GM21367 (cell line): ENCODE measurements around the gene KIF17.

Experiments
- ATAC-seq: cut with Tn5 transposase; IDR thresholded peaks from one replicate; pipeline ENCODE4 v1.9.1; 2021; ENCODE audit not compliant: unreplicated experiment

KIF17 gene

DNA sequence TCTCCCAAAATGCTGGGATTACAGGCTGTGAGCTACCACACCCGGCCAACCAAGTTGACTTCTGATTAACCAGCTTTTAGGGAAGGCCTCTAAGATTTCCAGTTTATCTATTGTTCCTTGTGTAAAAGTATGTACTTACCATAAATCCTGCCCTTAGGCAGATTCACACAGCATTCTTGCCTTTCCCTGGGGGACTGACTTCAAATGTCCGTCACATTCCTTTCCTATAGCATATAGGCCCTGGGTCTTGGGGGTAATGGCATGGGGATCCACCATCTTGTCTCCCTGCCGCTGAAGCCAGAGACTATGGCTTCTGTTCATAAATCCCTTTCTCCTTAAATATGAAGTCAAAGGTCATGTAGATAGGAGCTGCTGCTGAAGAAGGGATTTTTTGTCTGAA lies 85.4 kb downstream of the KIF17 start:
- ATAC-seq: no peak

DNA sequence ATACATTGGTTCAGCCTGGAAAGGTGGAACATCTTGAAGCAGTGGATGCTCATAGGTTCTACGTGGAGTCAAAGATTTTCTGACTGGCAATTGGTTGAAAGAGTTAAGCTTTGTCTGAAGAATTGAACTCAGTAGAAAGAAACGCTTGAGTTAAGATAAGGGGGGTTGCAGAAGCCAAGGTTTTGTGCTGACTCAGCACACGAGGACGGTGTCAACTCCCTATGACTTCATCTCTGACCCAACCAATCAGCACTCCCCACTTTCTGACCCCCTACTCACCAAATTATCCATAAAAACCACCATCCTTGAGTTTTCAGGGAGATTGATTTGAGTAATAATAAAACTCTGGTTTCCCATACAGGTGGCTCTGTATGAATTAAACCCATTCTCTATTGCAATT lies 87.1 kb downstream of the KIF17 start:
- ATAC-seq: no peak

DNA sequence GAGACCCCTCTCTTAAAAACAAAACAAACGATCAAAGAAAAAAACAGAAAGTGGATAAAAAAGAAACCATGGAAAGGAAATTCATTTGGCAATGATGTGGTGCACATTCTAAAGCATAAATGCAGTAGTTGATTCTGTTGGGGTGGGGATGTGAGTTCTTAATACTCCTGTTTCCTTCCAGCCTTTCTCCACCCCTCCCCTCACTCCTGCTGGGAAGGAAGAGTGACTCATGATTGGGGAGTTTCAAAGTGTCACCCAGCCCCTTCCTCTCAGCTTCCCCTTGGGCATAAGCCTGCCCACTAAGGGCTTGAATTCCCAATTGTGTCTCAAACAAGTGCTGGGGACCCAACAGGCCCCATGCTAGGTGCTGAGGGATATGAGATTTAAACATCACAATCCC lies 91.3 kb downstream of the KIF17 start:
- ATAC-seq: no peak

DNA sequence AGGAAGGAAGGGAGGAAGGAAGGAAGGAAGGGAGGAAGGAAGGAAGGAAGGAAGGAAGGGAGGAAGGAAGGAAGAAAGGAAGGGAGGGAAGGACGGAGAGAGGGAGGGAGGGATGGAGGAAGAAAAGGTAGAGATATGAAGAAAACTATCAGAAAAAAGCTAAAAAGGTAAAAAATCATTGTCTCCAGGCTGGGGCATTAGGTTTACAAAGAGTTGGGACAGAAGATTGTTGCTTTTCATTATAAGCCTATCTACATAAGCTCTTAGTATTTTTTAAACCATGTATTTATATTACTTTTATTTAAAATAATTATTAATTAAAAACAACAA lies 91.7 kb downstream of the KIF17 start:
- no peak for ATAC-seq

DNA sequence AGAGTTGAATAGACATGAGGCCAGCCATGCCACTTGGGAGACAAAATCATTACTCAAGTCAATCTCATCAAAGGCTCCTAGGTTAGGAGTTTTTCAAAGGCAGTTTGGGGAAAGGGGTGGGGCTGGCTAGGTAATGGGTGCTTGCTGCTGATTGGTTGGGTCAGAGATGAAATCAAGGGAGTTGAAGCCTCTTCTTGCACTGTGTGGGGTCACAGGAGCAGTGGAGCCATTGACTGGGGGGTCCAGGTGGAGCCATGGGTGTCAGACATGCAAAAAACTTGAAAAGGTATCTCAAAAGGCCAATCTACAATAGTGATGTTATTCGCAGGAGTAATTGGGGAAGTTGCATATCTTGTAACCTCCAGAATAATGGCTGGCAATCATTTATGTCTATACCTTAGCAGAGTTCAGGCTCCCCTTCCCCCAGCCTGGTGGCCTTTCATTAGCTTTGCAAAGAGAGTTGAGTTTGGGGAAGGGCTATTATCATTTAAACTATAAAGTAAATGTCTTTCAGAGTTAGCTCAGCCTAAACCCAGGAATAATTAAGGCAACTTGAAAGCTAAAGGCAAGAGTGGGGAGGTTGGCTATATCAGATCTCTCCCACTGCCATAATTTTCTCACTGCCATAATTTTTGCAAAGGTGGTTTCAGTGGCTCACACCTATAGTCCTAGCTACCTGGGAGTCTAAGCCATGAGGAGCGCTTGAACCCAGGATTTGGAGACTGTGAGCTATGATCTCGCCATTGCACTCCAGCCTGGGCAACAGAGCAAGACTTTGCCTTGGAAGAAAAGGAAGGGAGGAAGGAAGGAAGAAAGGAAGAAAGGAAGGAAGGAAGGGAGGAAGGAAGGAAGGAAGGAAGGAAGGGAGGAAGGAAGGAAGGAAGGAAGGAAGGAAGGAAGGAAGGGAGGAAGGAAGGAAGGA lies 92.4 kb downstream of the KIF17 start:
- ATAC-seq: no peak

DNA sequence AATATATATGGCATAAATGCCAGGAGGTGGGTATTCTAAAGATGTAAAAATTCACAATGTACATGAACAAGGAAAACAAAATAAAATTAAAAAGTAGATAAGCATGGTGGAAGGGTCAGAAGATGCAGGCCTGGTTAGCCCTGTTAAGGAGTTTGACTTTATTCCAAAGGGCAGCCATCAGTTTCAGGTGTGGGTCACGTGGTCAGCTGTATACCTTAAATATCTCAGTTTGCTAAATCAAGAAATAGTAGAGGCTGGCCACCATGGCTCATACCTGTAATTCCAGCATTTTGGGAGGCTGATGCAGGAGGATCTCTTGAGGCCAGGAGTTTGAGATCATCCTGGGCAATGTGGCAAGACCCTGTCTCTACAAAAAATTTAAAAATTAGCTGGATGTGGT lies 93.1 kb downstream of the KIF17 start:
- ATAC-seq: no peak

DNA sequence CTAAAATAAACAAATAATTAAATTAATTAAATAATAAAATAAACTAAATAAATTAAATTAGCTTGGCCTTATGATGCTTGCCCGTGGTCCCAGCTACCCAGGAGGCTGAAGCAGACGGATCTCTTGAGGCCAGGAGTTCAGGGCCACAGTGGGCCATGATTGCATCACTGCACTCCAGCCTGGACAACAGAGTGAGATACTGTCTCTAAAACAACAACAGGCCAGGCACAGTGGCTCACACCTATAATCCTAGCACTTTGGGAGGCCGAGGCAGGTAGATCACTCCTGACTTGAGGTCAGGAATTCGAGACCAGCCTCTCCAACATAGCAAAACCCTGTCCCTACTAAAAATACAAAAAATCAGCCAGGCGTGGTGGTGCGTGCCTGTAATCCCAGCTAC lies 96.8 kb downstream of the KIF17 start:
- ATAC-seq: no peak

DNA sequence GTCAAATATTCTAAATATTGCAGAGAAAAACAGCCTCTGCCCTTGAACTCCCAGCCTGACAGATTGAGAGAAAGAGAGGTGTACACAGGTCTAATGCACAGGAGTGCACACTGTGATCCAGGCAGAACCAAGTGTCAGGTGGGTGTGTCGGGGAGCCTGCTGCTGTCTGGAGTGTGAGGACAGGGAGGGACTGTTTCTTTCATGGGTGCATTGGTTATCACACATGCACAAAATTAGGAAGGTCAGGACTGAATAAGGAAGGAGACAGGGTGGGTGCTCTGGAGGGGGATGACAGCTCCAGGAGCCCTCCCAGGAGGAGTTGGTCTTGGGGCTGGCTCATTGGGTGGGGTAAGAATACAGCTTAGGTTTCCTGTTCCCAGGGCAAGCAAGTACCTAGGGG lies 97.8 kb downstream of the KIF17 start:
- ATAC-seq: no peak

DNA sequence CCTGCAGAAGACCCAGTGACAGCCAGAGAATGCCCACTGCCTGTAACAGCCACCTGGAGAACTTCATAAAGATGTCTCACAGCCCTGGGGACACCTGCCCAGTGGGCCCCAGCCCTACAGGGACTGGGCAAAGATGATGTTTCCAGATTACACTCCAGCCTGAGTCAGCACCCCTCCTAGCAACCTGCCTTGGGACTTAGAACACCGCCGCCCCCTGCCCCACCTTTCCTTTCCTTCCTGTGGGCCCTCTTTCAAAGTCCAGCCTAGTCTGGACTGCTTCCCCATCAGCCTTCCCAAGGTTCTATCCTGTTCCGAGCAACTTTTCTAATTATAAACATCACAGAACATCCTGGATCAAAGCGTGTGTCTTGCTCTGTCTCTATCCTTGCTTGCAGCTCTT lies 99.3 kb downstream of the KIF17 start:
- no peak for ATAC-seq

DNA sequence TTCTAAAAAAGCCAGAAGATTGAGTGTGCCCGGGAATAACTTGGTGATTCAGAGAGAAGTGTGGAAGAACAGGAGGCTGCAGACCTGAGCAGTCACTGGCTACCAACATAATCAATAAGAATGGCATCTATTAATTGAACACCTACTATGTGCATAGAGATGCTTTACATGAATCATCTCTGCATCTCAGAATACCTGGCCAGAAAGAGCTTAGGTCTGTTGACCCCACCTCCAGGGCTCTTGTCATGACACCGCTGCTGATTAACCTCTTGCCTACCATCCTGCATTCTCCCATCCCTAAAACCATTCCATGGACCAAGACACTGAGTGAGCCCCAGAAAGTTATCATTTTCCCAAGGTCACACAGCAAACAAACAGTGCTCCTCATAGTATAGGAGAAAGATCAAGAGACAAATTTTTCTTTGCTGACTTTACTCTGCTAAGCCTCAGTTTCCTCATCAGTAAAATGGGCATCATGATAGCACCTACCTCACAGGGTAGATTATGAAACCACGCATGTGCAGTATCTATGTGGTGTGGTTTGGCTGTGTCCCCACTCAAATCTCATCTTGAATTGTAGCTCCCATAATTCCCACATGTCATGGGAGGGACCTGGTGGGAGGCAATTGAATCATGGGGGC lies 100.8 kb downstream of the KIF17 start:
- no peak for ATAC-seq

DNA sequence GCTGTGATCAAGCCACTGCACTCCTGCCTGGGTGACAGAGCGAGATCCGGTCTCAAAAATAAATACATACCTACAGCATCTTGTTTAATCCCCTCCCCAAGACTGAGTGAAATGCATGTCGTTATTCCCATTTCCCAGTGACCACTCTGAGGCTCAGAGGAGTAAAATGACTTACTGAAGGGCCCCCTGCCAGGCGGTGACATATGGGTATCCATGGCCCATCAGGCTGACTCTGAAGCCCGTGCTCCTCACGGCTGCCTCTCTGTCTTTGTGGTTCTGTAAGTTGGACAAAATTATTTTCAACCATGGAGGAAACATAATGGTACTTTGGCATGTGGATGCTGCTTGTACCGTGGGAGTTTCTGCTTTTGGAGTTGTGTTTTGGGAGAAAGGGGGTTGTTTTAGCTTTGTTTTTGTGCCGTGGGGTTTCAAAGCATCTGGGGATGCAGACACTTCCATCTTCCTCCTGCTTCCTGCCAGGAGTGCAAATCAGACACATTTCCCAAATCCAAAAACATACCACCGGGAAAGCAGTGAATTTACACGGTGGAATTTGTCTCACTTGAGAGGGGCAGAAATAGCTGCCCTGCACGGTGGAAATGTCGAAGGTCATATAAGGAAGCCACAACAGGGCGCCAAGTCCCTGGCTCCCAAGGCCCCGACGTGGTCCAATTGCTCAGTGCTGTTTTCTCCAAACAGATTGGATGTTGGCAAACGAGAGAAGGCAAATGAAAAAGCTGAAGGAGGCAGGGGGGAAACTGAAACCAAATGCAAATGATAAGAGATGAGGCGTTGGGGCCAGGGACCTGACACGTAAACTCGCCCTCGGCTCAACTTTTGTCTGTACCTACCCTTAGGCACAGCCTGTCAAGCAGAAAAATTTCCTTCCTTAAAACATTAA lies 101.6 kb downstream of the KIF17 start:
- ATAC-seq: no peak

DNA sequence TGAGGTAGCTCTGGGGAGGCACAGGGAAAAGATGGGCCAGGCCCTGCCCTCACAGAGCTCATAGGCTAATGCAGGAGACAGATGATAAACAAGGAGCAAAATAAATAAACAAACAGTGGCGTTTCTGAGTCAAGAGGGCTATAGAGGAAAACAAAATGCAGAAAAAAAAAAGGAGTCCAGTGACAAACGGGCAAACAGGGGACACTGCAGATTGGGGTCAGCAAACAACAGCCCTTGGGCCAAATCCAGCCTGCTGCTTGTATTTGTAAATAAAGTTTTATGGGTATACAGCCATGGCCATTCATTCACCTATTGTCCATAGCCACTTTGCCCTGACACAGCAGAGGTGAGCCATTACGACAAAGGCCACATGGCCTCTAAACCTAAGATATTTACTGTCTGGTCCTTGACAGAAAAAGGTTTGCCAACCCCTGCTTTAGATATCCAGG lies 103.7 kb downstream of the KIF17 start:
- ATAC-seq: no peak
